Neural cell (in vitro differentiated cells): Measurements from ENCODE around the gene SEC23A. TPM values are rescaled to one million over a fixed set of nuclear protein-coding genes. Genes with fewer than 3 reads are reported as not detected.
A peak's percentile ranks its signal among the peaks of the same experiment; 100 is the strongest.

Experiments used
- H2AFZ ChIP-seq: fragments of 200-600, 300-800 bp; sonication (generic), shearing (Covaris generic); 2 replicates; pipeline ENCODE4 v1.6.0; 2014; ENCODE audit warnings: low read depth, mild to moderate bottlenecking, antibody characterized with exemption, low read length, moderate library complexity
- H3F3A ChIP-seq: fragments of 200-600 bp; shearing (Covaris generic); 2 replicates; pipeline ENCODE4 v1.6.1; 2016; ENCODE audit warnings: mild to moderate bottlenecking, moderate library complexity, mixed read lengths, antibody characterized with exemption, low read length; ENCODE audit not compliant: insufficient read depth, poor library complexity, severe bottlenecking
- H3K27ac ChIP-seq: fragments of 200-600, 300-800 bp; sonication (generic), shearing (Covaris generic); 2 replicates; pipeline ENCODE4 v1.5.1; 2014; ENCODE audit warnings: mild to moderate bottlenecking, low read length, moderate library complexity
- H3K27me3 ChIP-seq: fragments of 300-800, 200-600 bp; sonication (generic), shearing (Covaris generic); 2 replicates; pipeline ENCODE4 v1.6.0; 2014; ENCODE audit warnings: mild to moderate bottlenecking, low read depth, low read length, moderate library complexity; ENCODE audit not compliant: insufficient read depth
- H3K36me3 ChIP-seq: fragments of 300-800, 200-600 bp; sonication (generic), shearing (Covaris generic); 2 replicates; pipeline ENCODE4 v1.5.1; 2014; ENCODE audit warnings: mild to moderate bottlenecking, antibody characterized with exemption, low read length, moderate library complexity; ENCODE audit not compliant: insufficient read depth
- H3K4me2 ChIP-seq: fragments of 300-800, 200-600 bp; sonication (generic), shearing (Covaris generic); 2 replicates; pipeline ENCODE4 v1.6.0; 2014; ENCODE audit warnings: mild to moderate bottlenecking, low read length
- H3K4me3 ChIP-seq: fragments of 300-800, 200-600 bp; sonication (generic), shearing (Covaris generic); 2 replicates; pipeline ENCODE4 v1.5.1; 2014; ENCODE audit warnings: mild to moderate bottlenecking, low read length, moderate library complexity
- H3K79me2 ChIP-seq: fragments of 200-600 bp; shearing (Covaris generic); replicated peaks from 2 replicates; pipeline ENCODE4 v1.6.0; 2014; ENCODE audit warnings: mild to moderate bottlenecking, low read length, moderate library complexity; ENCODE audit not compliant: insufficient read depth
- H3K9ac ChIP-seq: fragments of 300-800, 200-600 bp; sonication (generic), shearing (Covaris generic); 2 replicates; pipeline ENCODE4 v1.6.1; 2016; ENCODE audit warnings: mild to moderate bottlenecking, low read length, mixed read lengths
- H3K9me2 ChIP-seq: fragments of 200-600 bp; shearing (Covaris generic); 2 replicates; pipeline ENCODE4 v1.6.1; 2016; ENCODE audit warnings: mild to moderate bottlenecking, low read length, mixed read lengths; ENCODE audit not compliant: insufficient read depth
- H3K9me3 ChIP-seq: fragments of 200-600, 300-800 bp; sonication (generic), shearing (Covaris generic); 2 replicates; pipeline ENCODE4 v1.6.1; 2016; ENCODE audit warnings: mild to moderate bottlenecking, mixed run types, low read length, moderate library complexity, mixed read lengths
- H4K20me1 ChIP-seq: fragments of 200-600 bp; shearing (Covaris generic); 2 replicates; pipeline ENCODE4 v1.6.1; 2016; ENCODE audit warnings: mild to moderate bottlenecking, mixed run types; ENCODE audit not compliant: insufficient read depth
- CTCF ChIP-seq: fragments of 450-650 bp; IDR thresholded peaks from 2 replicates; pipeline ENCODE4 v1.5.1; 2014; ENCODE audit warnings: antibody characterized with exemption, mild to moderate bottlenecking, moderate library complexity; ENCODE audit not compliant: poor library complexity, severe bottlenecking
- EP300 ChIP-seq: fragments of 450-650 bp; conservative IDR thresholded peaks from 2 replicates; pipeline ENCODE4 v1.6.1; 2014; ENCODE audit warnings: antibody characterized with exemption, mild to moderate bottlenecking, moderate library complexity; ENCODE audit not compliant: poor library complexity, severe bottlenecking
- EZH2 ChIP-seq: fragments of 200-600, 300-800 bp; shearing (Covaris generic), sonication (generic); IDR thresholded peaks from 2 replicates; pipeline ENCODE4 v1.6.1; 2014; ENCODE audit warnings: antibody characterized with exemption, low read length, borderline replicate concordance, mild to moderate bottlenecking; ENCODE audit not compliant: insufficient read depth, poor library complexity, severe bottlenecking
- MXI1 ChIP-seq: fragments of 450-650 bp; conservative IDR thresholded peaks from 2 replicates; pipeline ENCODE4 v1.6.1; 2014; ENCODE audit warnings: antibody characterized with exemption, mild to moderate bottlenecking; ENCODE audit not compliant: poor library complexity, severe bottlenecking
- POLR2AphosphoS5 ChIP-seq: IDR thresholded peaks from 2 replicates; pipeline ENCODE4 v1.6.1; 2012
- RAD21 ChIP-seq: fragments of 450-650 bp; conservative IDR thresholded peaks from 2 replicates; pipeline ENCODE4 v1.6.1; 2014; ENCODE audit warnings: antibody characterized with exemption, mild to moderate bottlenecking, moderate library complexity
- SMC3 ChIP-seq: fragments of 450-650 bp; conservative IDR thresholded peaks from 2 replicates; pipeline ENCODE4 v1.6.1; 2014; ENCODE audit warnings: antibody characterized with exemption, mild to moderate bottlenecking, moderate library complexity; ENCODE audit not compliant: poor library complexity
- TAF1 ChIP-seq: IDR thresholded peaks from 2 replicates; pipeline ENCODE4 v1.6.1; 2012; ENCODE audit warnings: low read depth
- polyA minus RNA-seq: library from RNA; depleted of rRNA, polyadenylated mRNA; stranded (reverse); fragments of >200 nt; gene quantifications from 2 replicates; pipeline ENCODE4 v1.2.3, GENCODE V29; 2014
- polyA plus RNA-seq: library from polyadenylated mRNA; depleted of rRNA; stranded (reverse); fragments of >200 nt; gene quantifications from 2 replicates; pipeline ENCODE4 v1.2.3, GENCODE V29; 2014
- TF ChIP-seq, protein P1 (sequence below): IDR thresholded peaks from 2 replicates; pipeline ENCODE4 v1.6.1; 2012; ENCODE audit warnings: borderline replicate concordance

Gene SEC23A
- polyA plus RNA-seq: 107 and 129 TPM in 2 replicates
- 176 and 186 TPM in 2 replicates for polyA minus RNA-seq

DNA sequence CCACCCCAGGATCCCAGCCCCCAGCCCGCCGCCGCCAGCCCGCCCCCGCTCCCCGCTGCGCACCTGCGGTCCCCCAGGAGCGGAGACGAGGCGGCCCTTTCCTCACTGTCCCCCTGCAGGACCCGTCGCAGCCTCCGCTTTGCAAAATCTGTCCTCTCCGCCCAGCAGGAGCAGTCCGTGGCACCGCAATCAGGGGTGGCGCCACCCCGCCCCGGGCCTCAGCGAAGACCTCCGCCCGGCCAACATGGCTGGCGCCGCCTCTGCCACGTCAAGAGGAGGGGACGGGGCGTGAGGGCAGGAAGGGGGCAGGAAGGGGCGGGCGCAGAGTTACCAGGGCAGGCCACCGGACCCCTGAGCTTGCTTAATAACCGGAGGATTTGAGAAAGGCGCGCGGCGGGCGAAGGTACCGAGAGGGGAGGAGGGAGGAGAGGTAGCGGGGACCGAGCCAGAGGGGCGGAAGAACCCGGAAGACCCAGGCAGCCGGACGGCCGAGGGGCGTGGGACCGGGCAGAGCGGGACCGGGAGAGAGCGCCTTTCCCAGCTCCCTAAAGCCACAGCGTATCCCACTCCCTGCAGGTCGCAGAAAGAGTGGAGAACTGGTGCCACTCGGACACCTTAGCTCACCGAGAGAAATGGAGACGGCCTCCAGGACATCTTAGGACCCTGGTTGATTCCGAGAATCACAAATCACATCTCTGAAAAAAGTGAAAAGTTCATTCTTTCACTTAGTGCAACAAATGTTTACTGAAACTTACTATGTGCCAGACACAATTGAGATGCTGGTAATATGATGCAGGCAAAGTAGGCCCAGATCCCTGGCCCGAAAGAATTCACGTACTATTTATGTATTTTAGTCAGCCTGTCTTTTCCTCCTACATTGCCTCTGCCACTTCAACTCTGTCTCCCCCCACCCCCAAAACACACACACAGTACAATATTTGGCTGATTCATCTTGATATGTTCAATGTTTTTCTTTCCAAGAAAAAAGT, at the start of gene SEC23A:
TSS of gene SEC23A (minus strand) at position 267 of the 989 bp plus-strand sequence. CDS start 7,117 bp downstream, outside the sequence.
- TF ChIP-seq, protein P1, sequence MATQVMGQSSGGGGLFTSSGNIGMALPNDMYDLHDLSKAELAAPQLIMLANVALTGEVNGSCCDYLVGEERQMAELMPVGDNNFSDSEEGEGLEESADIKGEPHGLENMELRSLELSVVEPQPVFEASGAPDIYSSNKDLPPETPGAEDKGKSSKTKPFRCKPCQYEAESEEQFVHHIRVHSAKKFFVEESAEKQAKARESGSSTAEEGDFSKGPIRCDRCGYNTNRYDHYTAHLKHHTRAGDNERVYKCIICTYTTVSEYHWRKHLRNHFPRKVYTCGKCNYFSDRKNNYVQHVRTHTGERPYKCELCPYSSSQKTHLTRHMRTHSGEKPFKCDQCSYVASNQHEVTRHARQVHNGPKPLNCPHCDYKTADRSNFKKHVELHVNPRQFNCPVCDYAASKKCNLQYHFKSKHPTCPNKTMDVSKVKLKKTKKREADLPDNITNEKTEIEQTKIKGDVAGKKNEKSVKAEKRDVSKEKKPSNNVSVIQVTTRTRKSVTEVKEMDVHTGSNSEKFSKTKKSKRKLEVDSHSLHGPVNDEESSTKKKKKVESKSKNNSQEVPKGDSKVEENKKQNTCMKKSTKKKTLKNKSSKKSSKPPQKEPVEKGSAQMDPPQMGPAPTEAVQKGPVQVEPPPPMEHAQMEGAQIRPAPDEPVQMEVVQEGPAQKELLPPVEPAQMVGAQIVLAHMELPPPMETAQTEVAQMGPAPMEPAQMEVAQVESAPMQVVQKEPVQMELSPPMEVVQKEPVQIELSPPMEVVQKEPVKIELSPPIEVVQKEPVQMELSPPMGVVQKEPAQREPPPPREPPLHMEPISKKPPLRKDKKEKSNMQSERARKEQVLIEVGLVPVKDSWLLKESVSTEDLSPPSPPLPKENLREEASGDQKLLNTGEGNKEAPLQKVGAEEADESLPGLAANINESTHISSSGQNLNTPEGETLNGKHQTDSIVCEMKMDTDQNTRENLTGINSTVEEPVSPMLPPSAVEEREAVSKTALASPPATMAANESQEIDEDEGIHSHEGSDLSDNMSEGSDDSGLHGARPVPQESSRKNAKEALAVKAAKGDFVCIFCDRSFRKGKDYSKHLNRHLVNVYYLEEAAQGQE: no peak
- TF ChIP-seq SMC3 (peak; percentile 12), MXI1 (peak; percentile 47), EP300 (no peak), RAD21 (no peak), CTCF (no peak), TAF1 (peak; percentile 55), EZH2 (no peak), POLR2AphosphoS5 (peak; percentile 83)
- H3K4me2 ChIP-seq: peak within 1 kb of the TSS; percentile 91
- peak within 1 kb of the TSS; percentile 93 for H3K4me3 ChIP-seq
- no peaks in the 10 kb centered on the region for H3K27me3 ChIP-seq
- H3K36me3 ChIP-seq: peaks cover 4% of the 10 kb centered on the region
- peaks cover 40% of the 10 kb centered on the region for H3K79me2 ChIP-seq
- peak within 1 kb of the TSS; percentile 89 for H3K9ac ChIP-seq
- H4K20me1 ChIP-seq: no peaks in the 10 kb centered on the region
- H3K9me2 ChIP-seq: no peaks in the 10 kb centered on the region
- no peaks in the 10 kb centered on the region for H3K9me3 ChIP-seq
- H3F3A ChIP-seq: no peaks in the 10 kb centered on the region
- H3K27ac ChIP-seq: peak within 1 kb of the TSS; percentile 72
- peak within 1 kb of the TSS; percentile 97 for H2AFZ ChIP-seq

GRCh38 chr14:39145266-39145966, 42.4 kb upstream of the SEC23A start:
- Histone ChIP-seq H3K9me2 (no peaks in the 10 kb centered on the region), H3K79me2 (no peaks in the 10 kb centered on the region), H3K9ac (no peak overlapping the region), H2AFZ (no peak overlapping the region), H3F3A (no peaks in the 10 kb centered on the region), H3K4me2 (no peak overlapping the region), H3K9me3 (no peaks in the 10 kb centered on the region), H3K27me3 (no peaks in the 10 kb centered on the region), H3K4me3 (no peak overlapping the region), H4K20me1 (no peaks in the 10 kb centered on the region), H3K36me3 (peaks cover 6% of the 10 kb centered on the region), H3K27ac (no peak overlapping the region)
- TF ChIP-seq CTCF (no peak), POLR2AphosphoS5 (no peak), RAD21 (no peak), EP300 (no peak), SMC3 (no peak), EZH2 (no peak), MXI1 (no peak), TAF1 (no peak)
- TF ChIP-seq, protein P1: no peak
